NB4 (cell line): ENCODE data around the gene MBOAT7.

Experiments
- CTCF ChIP-seq: IDR thresholded peaks from one replicate; pipeline ENCODE4 v1.5.1; 2012; ENCODE audit warnings: low read depth, low read length
- MAX ChIP-seq: IDR thresholded peaks from 2 replicates; pipeline ENCODE4 v1.6.1; 2011; ENCODE audit warnings: low read depth, low read length
- MYC ChIP-seq: IDR thresholded peaks from 2 replicates; pipeline ENCODE4 v1.6.1; 2011; ENCODE audit warnings: low read depth, low read length
- POLR2A ChIP-seq: IDR thresholded peaks from 2 replicates; pipeline ENCODE4 v1.6.1; 2011; ENCODE audit warnings: mild to moderate bottlenecking; ENCODE audit not compliant: insufficient read length; ENCODE audit errors: extremely low read depth

GRCh38 chr19:54152267-54152666, 37.1 kb downstream of the MBOAT7 start:
- TF ChIP-seq CTCF: no peak
- no peak for TF ChIP-seq POLR2A
- TF ChIP-seq MAX: no peak
- TF ChIP-seq MYC: no peak
